ENCODE measurements around the gene PTPRN2.

Gene PTPRN2

GRCh38 chr7:157769086-157769485, 818.5 kb downstream of the PTPRN2 start:
- DNase-seq = no peak

GRCh38 chr7:157768198-157768597, 819.4 kb downstream of the PTPRN2 start:
- no peak for DNase-seq

DNA sequence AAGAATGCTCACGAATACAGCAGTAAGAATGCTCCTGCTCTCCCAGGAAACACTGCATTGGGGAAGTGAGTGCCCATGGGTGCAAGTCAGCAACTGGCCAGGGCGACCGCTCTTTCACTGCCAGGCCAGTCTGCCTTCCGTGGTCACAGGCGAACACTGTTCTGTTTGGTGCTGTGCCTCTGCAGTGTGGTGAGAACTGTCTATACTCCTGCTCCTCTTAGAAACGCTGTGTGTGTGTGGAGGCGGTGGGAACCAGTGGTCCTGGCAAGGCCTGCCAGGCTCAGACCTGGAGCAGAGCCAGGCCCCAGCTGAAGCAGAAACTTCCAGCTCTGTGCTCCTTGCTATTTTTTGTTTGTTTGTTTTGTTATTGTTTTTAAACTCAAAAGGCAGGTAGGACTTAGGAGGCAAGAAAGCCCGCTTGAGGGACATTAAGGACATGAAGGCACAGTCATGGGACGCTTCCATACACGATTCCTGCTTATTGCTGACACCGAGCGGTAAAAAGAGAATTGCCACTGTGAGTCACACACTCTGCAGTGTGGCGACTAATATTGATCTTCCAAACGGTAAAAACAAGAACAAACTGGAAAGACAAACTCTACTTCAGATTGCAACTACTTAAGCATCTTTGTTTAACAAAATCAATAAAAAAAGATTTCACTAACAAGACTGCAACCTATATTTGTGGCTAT, 820.0 kb downstream of the PTPRN2 start:
- no peak for DNase-seq

- DNase-seq = no peak
These were observed 821.5 kb downstream of the PTPRN2 start for GRCh38 chr7:157766098-157766497.

- DNase-seq = no peak
These were observed 822.6 kb downstream of the PTPRN2 start for GRCh38 chr7:157764946-157765537.

DNA sequence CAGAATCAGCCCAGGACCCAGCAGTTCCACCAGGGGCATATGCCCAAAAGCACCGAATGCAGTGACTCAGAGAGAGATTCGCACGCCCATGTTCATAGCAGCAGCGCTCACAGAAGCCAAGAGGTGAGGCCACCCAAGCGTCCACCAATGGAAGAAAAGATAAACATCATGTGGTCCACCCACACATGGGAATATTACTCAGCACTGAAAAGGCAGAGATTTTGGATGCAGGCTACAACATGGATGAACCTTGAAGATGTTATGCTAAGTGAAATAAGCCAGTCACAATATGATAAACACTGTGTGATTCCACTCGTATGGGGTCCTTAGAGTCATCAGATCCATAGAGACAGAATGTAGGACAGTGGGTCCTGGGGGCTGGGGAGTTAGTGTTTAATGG, 823.4 kb downstream of the PTPRN2 start:
- no peak for DNase-seq

GRCh38 chr7:157763279-157764000, 824.2 kb downstream of the PTPRN2 start:
- no peak for DNase-seq

DNA sequence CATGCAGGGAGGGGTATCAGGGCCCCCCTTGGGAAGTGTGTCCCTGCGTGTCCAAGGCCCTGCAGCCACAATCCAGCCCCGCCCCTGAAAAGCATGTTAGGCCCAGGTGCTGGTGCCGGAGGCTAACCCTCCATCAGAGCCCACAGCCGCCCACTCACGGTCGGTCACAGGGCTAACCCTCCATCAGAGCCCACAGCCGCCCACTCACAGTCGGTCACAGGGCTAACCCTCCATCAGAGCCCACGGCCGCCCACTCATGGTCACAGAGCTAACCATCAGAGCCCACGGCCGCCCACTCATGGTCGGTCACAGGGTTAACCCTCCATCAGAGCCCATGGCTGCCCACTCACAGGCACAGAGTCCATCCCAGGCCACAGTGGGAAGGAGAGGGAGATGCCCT, 824.8 kb downstream of the PTPRN2 start:
- no peak for DNase-seq

DNA sequence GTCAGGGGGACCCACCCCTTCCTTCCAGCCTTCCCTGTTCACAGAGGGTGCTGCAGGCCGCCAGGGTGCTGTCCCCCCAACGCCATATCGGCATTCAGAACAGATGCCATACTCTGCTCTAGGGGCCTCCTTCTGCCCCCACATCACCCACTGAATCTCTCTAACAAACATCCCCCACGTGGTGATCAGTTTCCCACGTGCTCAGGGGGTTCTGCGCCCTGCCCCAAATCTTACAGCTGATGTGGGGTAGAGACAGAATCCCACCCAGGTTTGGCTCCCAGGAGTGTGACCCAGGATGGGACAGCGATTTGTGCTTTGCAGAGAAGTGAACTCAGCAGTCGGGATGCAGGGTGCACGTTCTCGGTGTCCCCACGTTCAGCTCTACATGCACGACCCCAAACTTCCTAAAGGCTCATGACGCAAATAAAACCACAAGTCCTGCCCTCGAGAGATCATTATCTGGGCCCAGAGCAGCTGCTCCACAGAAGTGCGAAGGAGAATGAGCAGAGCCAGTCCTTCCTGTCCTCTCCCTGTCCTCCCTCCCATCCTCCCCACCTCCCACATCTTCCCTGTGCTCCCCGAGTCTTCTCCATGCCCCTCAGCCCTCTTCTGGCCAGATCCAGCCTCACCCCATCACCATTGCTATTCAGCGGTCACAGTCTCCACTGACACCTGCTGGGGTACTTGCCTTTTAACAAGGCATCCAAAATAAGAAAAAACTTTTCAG, 827.5 kb downstream of the PTPRN2 start:
- DNase-seq = no peak

- no peak for DNase-seq
These were observed 828.3 kb downstream of the PTPRN2 start for GRCh38 chr7:157759246-157759805.

DNA sequence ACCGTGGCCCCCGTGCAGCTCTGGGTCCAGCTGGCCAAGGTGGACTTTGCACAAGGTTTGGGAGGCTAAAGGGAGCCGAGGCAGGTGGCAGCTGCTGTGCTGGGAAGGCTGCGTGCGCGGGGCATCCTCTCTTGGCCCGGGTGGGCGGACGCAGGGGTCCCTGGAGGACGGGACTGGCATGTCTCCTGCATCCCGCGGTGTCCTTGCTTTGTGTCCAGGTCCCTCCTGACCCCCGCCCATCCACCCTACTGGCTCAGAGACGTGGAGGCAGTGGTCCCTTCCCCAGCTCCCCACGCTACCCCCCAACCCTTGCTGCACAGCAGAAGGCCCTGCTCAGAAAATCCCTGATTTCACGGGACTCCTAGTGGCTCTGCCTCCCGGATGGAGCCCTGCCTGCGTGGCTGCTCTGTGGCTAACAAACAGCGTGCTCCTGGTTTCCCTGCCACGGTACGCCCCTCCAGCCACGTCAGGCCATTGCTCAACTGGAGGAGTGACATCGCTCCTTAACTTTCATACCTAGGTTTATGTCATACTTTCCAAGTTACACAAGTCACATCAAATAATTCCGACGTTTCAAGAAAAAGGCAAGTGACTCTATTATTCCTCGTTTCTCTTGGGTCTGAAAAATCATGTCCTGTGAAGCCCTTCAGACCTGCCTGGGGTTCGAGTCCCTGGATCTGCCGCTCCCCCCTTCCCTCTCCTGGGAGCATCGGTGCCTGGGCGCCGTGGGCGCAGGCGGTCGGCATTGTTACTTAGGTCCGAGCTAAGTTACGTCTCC, 829.0 kb downstream of the PTPRN2 start:
- DNase-seq = no peak

DNA sequence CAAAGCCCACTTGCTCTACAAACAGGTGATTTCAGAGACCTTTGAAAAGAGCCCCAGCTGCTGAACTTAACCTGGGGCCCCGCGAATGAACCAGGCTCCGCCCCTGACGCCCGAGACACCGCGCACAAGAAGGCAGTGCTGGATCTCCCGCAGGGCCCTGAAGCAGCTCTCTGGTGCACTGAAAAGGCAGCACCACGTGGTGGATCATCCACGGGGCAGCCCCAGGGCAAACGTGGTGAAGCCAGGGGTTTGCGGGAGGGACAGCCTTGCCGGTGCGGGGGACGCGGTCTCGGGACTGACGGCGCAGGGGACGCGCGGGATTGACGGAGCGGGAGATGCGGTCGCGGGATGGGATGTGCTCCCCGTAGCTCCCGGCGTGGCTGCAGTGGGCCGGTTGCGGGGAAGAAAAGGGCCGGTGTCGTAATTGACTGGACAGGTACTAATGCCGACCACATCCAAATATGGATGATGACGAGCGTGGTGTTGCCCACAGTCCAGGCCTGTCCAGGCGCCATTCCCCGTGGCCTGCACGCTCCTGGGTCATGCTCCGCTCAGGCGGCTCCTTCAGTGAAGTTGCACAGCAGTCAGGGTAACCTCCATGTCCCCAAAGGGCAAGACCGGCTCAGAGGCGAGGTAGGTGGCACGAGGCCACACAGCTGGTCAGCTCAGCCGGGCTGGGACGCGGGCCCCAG, 829.7 kb downstream of the PTPRN2 start:
- no peak for DNase-seq

DNA sequence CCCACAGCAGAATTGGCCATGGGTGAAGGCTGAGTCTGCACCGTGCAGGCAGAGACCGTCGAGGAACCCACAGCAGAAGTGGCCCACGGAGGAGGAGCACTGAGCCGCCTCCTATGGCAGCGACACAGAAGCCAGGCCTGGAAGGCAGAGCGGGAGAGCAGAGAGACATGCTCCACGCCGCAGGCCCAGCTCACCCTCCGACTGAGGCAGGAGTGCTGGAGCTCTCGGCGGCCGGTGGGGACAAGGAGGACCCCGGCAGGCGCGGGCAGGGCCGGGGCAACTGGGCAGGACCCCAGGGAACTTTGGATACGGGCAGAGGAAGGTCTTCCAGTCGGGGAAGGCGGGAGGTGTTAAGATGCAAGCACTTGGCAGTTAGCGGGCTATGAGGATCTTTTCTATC, 830.4 kb downstream of the PTPRN2 start:
- no peak for DNase-seq

DNA sequence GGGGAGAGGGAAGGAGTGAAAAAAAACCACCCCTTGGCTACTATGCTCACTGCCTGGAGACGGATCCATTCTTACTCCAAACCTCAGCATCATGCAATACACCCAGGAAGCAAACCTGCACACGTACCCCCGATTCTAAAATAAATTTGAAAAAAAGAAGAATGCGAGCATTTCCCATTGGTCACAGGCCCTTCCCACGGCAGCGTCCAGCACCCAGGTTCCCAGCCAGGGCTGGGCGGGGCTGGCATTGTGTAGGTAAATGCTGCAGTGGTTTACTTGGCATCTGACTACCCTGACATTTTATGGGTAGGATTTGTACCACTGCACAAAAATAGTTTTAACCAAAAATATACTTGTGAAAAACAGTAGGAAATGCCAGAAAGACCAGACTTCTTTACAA, 831.9 kb downstream of the PTPRN2 start:
- DNase-seq = no peak

DNA sequence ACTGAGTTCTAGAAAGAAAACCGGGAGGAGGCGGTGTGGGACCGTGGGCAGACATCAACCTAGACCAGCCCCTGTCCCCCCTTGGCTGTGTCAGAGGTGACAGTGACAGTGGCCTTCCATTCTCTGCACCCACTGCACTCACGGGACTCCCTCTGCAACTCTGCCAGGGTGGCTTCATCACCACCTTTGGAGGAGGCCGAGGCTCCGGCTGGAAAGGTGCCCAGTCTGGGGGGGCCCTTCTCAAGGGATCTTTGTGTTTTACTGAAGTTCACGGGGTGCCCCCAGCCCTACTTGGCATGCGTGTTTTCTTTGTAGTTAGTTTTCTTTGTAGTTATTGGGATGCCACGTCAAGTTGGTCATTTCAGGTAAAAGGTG, 833.2 kb downstream of the PTPRN2 start:
- no peak for DNase-seq

DNA sequence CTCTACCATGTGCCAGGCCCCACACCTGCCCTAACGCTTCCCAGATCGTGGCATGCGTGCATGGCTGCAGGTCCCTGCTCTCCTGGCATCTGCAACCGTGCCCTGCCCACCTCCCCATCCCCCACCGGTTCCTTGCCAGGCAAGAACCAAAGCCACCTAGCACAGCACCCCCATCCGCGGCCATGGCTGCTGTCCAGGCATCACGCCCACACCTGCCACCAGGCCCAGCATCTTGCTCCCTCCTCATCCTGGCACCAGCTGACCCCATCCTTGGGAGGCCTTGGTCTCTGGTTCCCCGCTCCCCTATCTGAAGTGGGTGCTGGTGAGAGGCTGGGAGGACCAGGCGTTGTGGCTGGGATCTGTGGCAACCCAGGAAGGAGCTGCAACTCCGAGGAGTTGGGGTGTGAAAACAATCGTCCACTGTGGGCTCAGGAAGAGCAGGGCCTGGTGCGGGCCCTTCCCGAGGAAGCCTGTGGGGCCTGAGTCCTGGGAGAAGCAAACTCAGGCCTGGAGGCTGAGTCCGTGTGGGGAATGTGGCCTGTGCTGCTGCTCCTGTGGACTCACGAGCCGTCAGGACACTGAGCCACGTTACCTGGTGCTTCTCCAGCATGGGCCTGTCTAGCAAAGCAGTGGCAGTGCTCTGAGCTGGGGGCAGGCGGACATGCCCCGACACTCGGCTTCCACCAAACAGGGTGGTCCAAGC, 833.8 kb downstream of the PTPRN2 start:
- DNase-seq = no peak

DNA sequence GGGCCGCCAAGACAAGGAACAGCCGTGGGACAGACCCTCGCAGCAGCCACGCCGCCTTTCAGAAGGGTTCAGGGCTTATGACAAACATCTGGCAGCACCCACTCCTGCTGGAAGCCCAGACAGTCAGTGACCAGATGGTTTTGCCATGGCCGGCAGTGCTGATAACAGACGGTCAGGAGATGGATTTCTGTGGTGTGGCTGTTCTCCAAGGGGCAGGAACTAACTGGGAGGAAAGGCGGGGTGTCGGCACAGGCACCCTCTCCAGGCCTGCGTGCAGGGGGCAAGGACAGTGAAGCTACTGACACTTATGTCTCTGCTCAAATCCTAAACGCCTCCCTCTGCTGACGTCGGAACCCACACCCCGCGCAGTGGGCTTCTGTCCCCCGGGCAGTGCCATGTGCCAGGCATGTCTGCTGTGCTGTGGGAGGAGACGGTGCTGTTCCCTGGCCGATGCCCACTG, 834.8 kb downstream of the PTPRN2 start:
- no peak for DNase-seq

DNA sequence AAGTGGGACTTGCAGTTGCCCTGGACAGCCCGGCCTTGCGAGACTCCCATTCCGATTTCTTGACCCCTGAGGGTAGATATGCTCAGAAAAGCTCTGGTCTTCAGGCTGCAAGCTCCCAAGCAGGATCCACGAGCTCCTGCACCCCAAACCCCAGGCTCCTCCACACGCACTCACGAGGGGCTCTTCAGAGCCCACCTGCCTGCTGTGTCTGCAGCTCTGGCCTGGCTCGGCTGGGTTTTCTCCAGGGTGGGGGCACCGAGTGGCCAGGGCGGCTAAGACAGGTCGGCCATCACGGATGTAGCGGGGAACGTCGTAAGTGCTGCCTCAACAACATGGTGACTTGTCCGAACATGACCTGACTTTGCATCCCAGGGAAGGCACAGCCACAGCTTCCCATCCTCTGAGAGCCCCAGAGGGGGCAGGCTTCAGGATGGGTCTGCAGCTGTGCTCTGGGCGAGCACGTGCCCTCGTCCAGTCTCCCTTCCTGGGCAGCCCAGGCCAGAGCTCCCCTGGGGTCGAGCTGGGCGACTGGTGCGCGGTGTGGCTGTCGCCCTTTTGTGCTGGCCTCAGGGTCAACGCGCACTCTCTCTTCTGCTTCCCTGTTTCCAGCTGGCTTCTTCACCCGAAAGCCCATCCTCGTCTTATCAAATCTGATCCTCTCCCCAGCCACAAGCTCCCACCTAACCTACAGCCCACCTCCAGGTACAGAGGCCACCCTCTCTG, 835.5 kb downstream of the PTPRN2 start:
- DNase-seq = no peak

DNA sequence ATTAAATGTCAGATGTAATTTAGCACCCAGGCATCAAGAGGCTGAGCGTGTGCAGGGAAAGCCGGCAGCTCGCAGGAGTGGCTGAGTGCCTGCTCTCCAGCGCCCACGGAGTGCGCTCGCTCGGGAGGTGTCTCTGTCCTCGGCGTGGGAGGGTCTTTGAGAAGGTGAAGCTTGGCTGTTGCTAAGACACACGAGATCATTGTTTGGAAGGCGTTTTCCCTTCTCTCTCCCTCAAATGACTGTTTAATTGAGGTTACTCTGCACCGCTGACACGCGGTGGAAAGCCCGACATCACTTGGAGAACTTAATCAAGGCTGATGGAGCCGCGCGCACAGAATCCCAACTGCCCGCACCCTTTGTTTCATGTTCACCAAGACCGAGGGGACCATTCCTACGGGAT, 836.2 kb downstream of the PTPRN2 start:
- DNase-seq = no peak

DNA sequence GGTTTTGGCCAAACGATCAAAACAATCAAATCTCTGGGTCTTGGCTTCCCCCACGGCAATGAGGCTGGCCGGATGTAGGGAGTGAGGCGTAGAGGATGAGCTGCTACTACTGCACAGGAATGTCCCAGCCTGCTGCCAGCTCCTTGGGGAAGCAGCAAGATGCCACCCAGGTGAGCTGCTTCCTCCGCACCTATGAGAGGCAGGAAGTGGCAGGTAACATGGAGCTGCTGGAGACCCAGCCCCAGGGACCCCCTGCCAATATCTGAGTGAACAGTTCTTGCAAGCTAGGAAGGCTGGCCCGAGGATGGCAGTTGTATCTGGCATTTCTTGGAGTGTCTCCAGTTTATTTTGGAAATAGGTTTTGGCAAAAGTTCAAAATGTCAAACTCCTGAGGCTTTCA, 837.3 kb downstream of the PTPRN2 start:
- DNase-seq = no peak
